Caco-2 (cell line): Measurements from ENCODE around the gene TIGD1. TPM values are rescaled to one million over a fixed set of nuclear protein-coding genes. Genes with fewer than 3 reads are reported as not detected.

ENCODE experiments used
- BruUV-seq: library from RNA; stranded (reverse); fragments of 400-500 nt; replicated peaks from 2 replicates; lab custom pipeline; 2021; lab: Mats Ljungman, UMichigan
- CTCF ChIA-PET: fragments of 300-600 bp; sonication (Branson Sonifier 250); formaldehyde crosslinking; loops from one replicate; lab custom pipeline; 2022; ENCODE audit warnings: antibody characterized with exemption; lab: Charles Lee
- POLR2A ChIA-PET: fragments of 300-600 bp; sonication (Branson Sonifier 250); formaldehyde crosslinking; loops from one replicate; lab custom pipeline; 2022; ENCODE audit warnings: antibody characterized with exemption; lab: Charles Lee
- DNase-seq, 2 experiments: peaks; one replicate each; pipeline versions ENCODE4 v3.0.0 to v3.0.0-alpha.2; 2020 to 2022
- H3K27me3 ChIP-seq: replicated peaks from 2 replicates; pipeline ENCODE4 v1.6.0; 2011; ENCODE audit warnings: low read length; ENCODE audit not compliant: control insufficient read depth, insufficient read depth
- H3K36me3 ChIP-seq: 2 replicates; pipeline ENCODE4 v1.5.1; 2011; ENCODE audit warnings: low read length; ENCODE audit not compliant: control insufficient read depth, insufficient read depth
- H3K4me1 ChIP-seq: fragments of 250-450 bp; sonication (Bioruptor Pico); 2 replicates; pipeline ENCODE4 v1.5.1; 2020; ENCODE audit warnings: mild to moderate bottlenecking
- H3K4me3 ChIP-seq: 2 replicates; pipeline ENCODE4 v1.5.1; 2011; ENCODE audit warnings: low read depth, mild to moderate bottlenecking, control low read depth, low read length
- H3K9me3 ChIP-seq: fragments of 250-450 bp; sonication (Bioruptor Pico); 2 replicates; pipeline ENCODE4 v1.5.1; 2020; ENCODE audit warnings: mild to moderate bottlenecking, moderate library complexity
- H3K27ac Mint-ChIP-seq: one replicate; pipeline ENCODE4 v1.8.0; 2022; ENCODE audit warnings: mixed read lengths; ENCODE audit not compliant: unreplicated experiment
- H3K27me3 Mint-ChIP-seq: one replicate; pipeline ENCODE4 v1.8.0; 2022; ENCODE audit warnings: mixed read lengths; ENCODE audit not compliant: insufficient read depth, unreplicated experiment
- H3K36me3 Mint-ChIP-seq: one replicate; pipeline ENCODE4 v1.8.0; 2022; ENCODE audit warnings: mild to moderate bottlenecking, mixed read lengths; ENCODE audit not compliant: insufficient read depth, unreplicated experiment
- H3K4me1 Mint-ChIP-seq: one replicate; pipeline ENCODE4 v1.8.0; 2022; ENCODE audit warnings: low read depth, mixed read lengths; ENCODE audit not compliant: unreplicated experiment
- H3K4me3 Mint-ChIP-seq: one replicate; pipeline ENCODE4 v1.8.0; 2022; ENCODE audit warnings: mild to moderate bottlenecking, moderate library complexity, mixed read lengths; ENCODE audit not compliant: unreplicated experiment
- H3K9me3 Mint-ChIP-seq: one replicate; pipeline ENCODE4 v1.8.0; 2022; ENCODE audit warnings: mixed read lengths; ENCODE audit not compliant: unreplicated experiment
- intact Hi-C: fragments of 100-400 bp; cut with micrococcal nuclease; formaldehyde crosslinking; loops from one replicate; pipeline ENCODE4 v1.10.0; 2022; ENCODE audit not compliant: unreplicated experiment
- total RNA-seq: library from RNA; stranded (reverse); gene quantifications from 2 replicates; pipeline ENCODE4 v1.2.3, GENCODE V29; 2022
- TF ChIP-seq, protein P1 (sequence below), 2 experiments: fragments of 200-600 bp in 1 of 2; IDR thresholded peaks; 1 replicate in 1 of 2; 2 replicates in 1 of 2; pipeline versions ENCODE4 v1.5.1 to v1.8.0; 2011 to 2022; ENCODE audit warnings: antibody characterized with exemption in 1 of 2, control low read depth in 1 of 2, inconsistent platforms in 1 of 2, low read depth in 1 of 2, low read length in 1 of 2, mild to moderate bottlenecking in 1 of 2, moderate library complexity in 1 of 2; ENCODE audit not compliant: insufficient read depth in 1 of 2, severe bottlenecking in 1 of 2, unreplicated experiment in 1 of 2

Gene TIGD1
- total RNA-seq, 1 experiment from 2014 or later: 4.4 TPM

DNA sequence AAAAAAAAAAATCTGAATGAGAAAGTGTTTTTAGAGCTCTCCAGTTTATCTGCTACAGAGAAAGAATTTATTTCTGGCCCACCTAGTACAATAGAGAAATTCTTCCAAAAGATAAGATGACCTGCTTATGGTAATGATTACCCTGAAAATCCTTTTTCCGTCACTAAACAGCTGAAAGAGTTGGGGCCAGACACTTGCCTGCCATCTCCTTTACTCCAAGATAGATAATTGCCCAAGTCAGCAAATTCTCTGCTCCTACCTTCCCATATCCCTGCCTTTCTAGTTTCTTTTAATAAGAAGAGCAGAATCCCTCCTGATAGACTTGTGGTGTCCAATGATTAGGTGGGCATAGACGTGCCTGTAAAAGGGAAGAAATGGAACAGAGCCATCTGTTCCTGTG is 28.3 kb upstream of the TIGD1 start:
- TF ChIP-seq, protein P1, sequence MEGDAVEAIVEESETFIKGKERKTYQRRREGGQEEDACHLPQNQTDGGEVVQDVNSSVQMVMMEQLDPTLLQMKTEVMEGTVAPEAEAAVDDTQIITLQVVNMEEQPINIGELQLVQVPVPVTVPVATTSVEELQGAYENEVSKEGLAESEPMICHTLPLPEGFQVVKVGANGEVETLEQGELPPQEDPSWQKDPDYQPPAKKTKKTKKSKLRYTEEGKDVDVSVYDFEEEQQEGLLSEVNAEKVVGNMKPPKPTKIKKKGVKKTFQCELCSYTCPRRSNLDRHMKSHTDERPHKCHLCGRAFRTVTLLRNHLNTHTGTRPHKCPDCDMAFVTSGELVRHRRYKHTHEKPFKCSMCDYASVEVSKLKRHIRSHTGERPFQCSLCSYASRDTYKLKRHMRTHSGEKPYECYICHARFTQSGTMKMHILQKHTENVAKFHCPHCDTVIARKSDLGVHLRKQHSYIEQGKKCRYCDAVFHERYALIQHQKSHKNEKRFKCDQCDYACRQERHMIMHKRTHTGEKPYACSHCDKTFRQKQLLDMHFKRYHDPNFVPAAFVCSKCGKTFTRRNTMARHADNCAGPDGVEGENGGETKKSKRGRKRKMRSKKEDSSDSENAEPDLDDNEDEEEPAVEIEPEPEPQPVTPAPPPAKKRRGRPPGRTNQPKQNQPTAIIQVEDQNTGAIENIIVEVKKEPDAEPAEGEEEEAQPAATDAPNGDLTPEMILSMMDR (IDR thresholded peaks at IDR 0.05; ENCODE audit: insufficient read depth in 1 of 2, low read depth in 1 of 2, low read length in 1 of 2, severe bottlenecking in 1 of 2, unreplicated experiment in 1 of 2): no peak

GRCh38 chr2:232577841-232578240 is 27.5 kb upstream of the TIGD1 start:
- DNase-seq: no peak
- H3K4me1 ChIP-seq: peaks cover 10% of the 10 kb centered on the region
- BruUV-seq: no TSS peak
- no peaks in the 10 kb centered on the region for H3K27me3 ChIP-seq
- H3K4me1 Mint-ChIP-seq: no peaks in the 10 kb centered on the region
- H3K9me3 ChIP-seq: no peaks in the 10 kb centered on the region
- H3K4me3 ChIP-seq: no peak overlapping the region
- ChIA-PET CTCF (no interaction called here), POLR2A (no interaction called here)
- TF ChIP-seq, protein P1 (IDR thresholded peaks at IDR 0.05; ENCODE audit: insufficient read depth in 1 of 2, low read depth in 1 of 2, low read length in 1 of 2, severe bottlenecking in 1 of 2, unreplicated experiment in 1 of 2): no peak
- H3K9me3 Mint-ChIP-seq: no peaks in the 10 kb centered on the region
- H3K27ac Mint-ChIP-seq: no peak overlapping the region
- peaks cover 24% of the 10 kb centered on the region for H3K36me3 Mint-ChIP-seq
- intact Hi-C loops: no loop called here
- H3K4me3 Mint-ChIP-seq: no peak overlapping the region
- H3K27me3 Mint-ChIP-seq: no peaks in the 10 kb centered on the region
- no peaks in the 10 kb centered on the region; the same call in 1 of the 2 replicates for H3K36me3 ChIP-seq

More for the DNA sequence above, 28.3 kb upstream of the TIGD1 start:
- BruUV-seq: no TSS peak
- intact Hi-C loops: no loop called here
- H3K36me3 ChIP-seq: no peaks in the 10 kb centered on the region; the same call in 1 of the 2 replicates
- Mint-ChIP-seq H3K4me3 (no peak overlapping the region), H3K27me3 (no peaks in the 10 kb centered on the region), H3K4me1 (no peaks in the 10 kb centered on the region), H3K36me3 (peaks cover 24% of the 10 kb centered on the region), H3K9me3 (no peaks in the 10 kb centered on the region), H3K27ac (no peak overlapping the region)
- ChIA-PET CTCF (no interaction called here), POLR2A (interaction anchor here (1.2 kb wide), 1 partner anchor 28 kb away, joined by 4 read pairs; the partner anchor contains the start of genes EIF4E2 and TIGD1)
- H3K9me3 ChIP-seq: no peaks in the 10 kb centered on the region
- H3K4me3 ChIP-seq: no peak overlapping the region
- H3K27me3 ChIP-seq: no peaks in the 10 kb centered on the region
- peaks cover 10% of the 10 kb centered on the region for H3K4me1 ChIP-seq
- DNase-seq: no peak

GRCh38 chr2:232576995-232577394 is 26.6 kb upstream of the TIGD1 start:
- no peaks in the 10 kb centered on the region for H3K27me3 ChIP-seq
- Mint-ChIP-seq H3K27me3 (no peaks in the 10 kb centered on the region), H3K36me3 (peaks cover 16% of the 10 kb centered on the region), H3K27ac (no peak overlapping the region), H3K4me3 (no peak overlapping the region), H3K4me1 (no peaks in the 10 kb centered on the region), H3K9me3 (no peaks in the 10 kb centered on the region)
- ChIA-PET POLR2A (no interaction called here), CTCF (no interaction called here)
- no TSS peak for BruUV-seq
- TF ChIP-seq, protein P1 (IDR thresholded peaks at IDR 0.05; ENCODE audit: insufficient read depth in 1 of 2, low read depth in 1 of 2, low read length in 1 of 2, severe bottlenecking in 1 of 2, unreplicated experiment in 1 of 2): no peak
- intact Hi-C loops: no loop called here
- H3K9me3 ChIP-seq: no peaks in the 10 kb centered on the region
- H3K4me3 ChIP-seq: no peak overlapping the region
- peaks cover 10% of the 10 kb centered on the region for H3K4me1 ChIP-seq
- H3K36me3 ChIP-seq: no peaks in the 10 kb centered on the region; the same call in 1 of the 2 replicates
- no peak for DNase-seq
